ENCODE data around the gene GRIK2. TPM values are rescaled to one million over a fixed set of nuclear protein-coding genes. Genes with fewer than 3 reads are reported as not detected.

Gene GRIK2
- total RNA-seq, 1 donor from 2014 or later, result 0.40 TPM

GRCh38 chr6:101878554-101879276 is 485.2 kb downstream of the GRIK2 start:
- no peak for DNase-seq (ENCODE audit: low read depth)

- no peak for DNase-seq (ENCODE audit: low read depth)
Observed at GRCh38 chr6:101879782-101880181, 486.3 kb downstream of the GRIK2 start.

- no peak for DNase-seq (ENCODE audit: low read depth)
Observed at GRCh38 chr6:101883505-101883904, 490.0 kb downstream of the GRIK2 start.

- no peak for DNase-seq (ENCODE audit: low read depth)
Observed at GRCh38 chr6:101887532-101887931, 494.0 kb downstream of the GRIK2 start.

- no peak for DNase-seq (ENCODE audit: low read depth)
Observed at GRCh38 chr6:101907356-101908217, 514.1 kb downstream of the GRIK2 start.

GRCh38 chr6:101909366-101909765 is 515.9 kb downstream of the GRIK2 start:
- no peak for DNase-seq (ENCODE audit: low read depth)

- DNase-seq (ENCODE audit: low read depth), result no peak
Observed at GRCh38 chr6:101912311-101912710, 518.8 kb downstream of the GRIK2 start.

GRCh38 chr6:101918471-101918870 is 525.0 kb downstream of the GRIK2 start:
- no peak for DNase-seq (ENCODE audit: low read depth)

- no peak for DNase-seq (ENCODE audit: low read depth)
Observed at GRCh38 chr6:101921829-101922450, 528.4 kb downstream of the GRIK2 start.

GRCh38 chr6:101926149-101926925 is 532.8 kb downstream of the GRIK2 start:
- DNase-seq (ENCODE audit: low read depth), result peak; percentile 81

- peak; percentile 55 for DNase-seq (ENCODE audit: low read depth)
Observed at GRCh38 chr6:101931766-101932165, 538.3 kb downstream of the GRIK2 start.

- DNase-seq (ENCODE audit: low read depth), result peak; percentile 15
Observed at GRCh38 chr6:101932704-101933103, 539.2 kb downstream of the GRIK2 start.

GRCh38 chr6:101935732-101936131 is 542.2 kb downstream of the GRIK2 start:
- DNase-seq (ENCODE audit: low read depth), result no peak

- DNase-seq (ENCODE audit: low read depth), result no peak
Observed at GRCh38 chr6:101936516-101936915, 543.0 kb downstream of the GRIK2 start.

GRCh38 chr6:101937108-101937507 is 543.6 kb downstream of the GRIK2 start:
- no peak for DNase-seq (ENCODE audit: low read depth)

- DNase-seq (ENCODE audit: low read depth), result no peak
Observed at GRCh38 chr6:101940391-101940790, 546.9 kb downstream of the GRIK2 start.

GRCh38 chr6:101956961-101957360 is 563.5 kb downstream of the GRIK2 start:
- no peak for DNase-seq (ENCODE audit: low read depth)

- no peak for DNase-seq (ENCODE audit: low read depth)
Observed at GRCh38 chr6:101961357-101961756, 567.8 kb downstream of the GRIK2 start.

- no peak for DNase-seq (ENCODE audit: low read depth)
Observed at GRCh38 chr6:101980924-101981323, 587.4 kb downstream of the GRIK2 start.

GRCh38 chr6:101986476-101986875 is 593.0 kb downstream of the GRIK2 start:
- no peak for DNase-seq (ENCODE audit: low read depth)

- DNase-seq (ENCODE audit: low read depth), result no peak
Observed at GRCh38 chr6:101992286-101992685, 598.8 kb downstream of the GRIK2 start.

- DNase-seq (ENCODE audit: low read depth), result no peak
Observed at GRCh38 chr6:101994521-101994920, 601.0 kb downstream of the GRIK2 start.
